AG08395 (cell line): Measurements from ENCODE around the gene CARS2.
"Not testable (repeated sequence)": the region's sequence is repeated elsewhere in the genome, so short reads cannot be mapped to it uniquely, and the experiment has no call there.

Experiments used
- DNase-seq: peaks from one replicate; pipeline ENCODE4 v3.0.0; 2012; ENCODE audit warnings: mixed read lengths, low spot score

The CARS2 gene

GRCh38 chr13:110682746-110683145 lies 23.2 kb downstream of the CARS2 start:
- no peak for DNase-seq

- no peak for DNase-seq
These were observed 23.9 kb downstream of the CARS2 start for GRCh38 chr13:110681868-110682550.

- DNase-seq = peak; percentile 19
These were observed 25.1 kb downstream of the CARS2 start for GRCh38 chr13:110680852-110681251.

- DNase-seq = no peak
These were observed 28.0 kb downstream of the CARS2 start for GRCh38 chr13:110677731-110678545.

- DNase-seq = no peak
These were observed 29.0 kb downstream of the CARS2 start for GRCh38 chr13:110676595-110677587.

DNA sequence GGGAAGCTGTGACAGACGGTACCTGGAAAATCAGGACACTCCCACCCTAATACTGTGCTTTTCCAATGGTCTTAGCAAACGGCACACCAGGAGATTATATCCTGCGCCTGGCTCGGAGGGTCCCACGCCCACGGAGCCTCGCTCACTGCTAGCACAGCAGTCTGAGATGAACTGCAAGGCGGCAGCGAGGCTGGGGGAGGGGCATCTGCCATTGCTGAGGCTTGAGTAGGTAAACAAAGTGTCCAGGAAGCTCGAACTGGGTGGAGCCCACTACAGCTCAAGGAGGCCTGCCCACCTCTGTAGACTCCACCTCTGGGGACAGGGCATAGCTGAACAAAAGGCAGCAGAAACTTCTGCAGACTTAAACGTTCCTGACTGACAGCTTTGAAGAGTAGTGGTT lies 36.1 kb downstream of the CARS2 start:
- DNase-seq = not testable (repeated sequence)

- DNase-seq = no peak
These were observed 36.9 kb downstream of the CARS2 start for GRCh38 chr13:110669036-110669435.

- no peak for DNase-seq
These were observed 39.7 kb downstream of the CARS2 start for GRCh38 chr13:110666255-110666533.

- no peak for DNase-seq
These were observed 40.2 kb downstream of the CARS2 start for GRCh38 chr13:110665491-110666254.

DNA sequence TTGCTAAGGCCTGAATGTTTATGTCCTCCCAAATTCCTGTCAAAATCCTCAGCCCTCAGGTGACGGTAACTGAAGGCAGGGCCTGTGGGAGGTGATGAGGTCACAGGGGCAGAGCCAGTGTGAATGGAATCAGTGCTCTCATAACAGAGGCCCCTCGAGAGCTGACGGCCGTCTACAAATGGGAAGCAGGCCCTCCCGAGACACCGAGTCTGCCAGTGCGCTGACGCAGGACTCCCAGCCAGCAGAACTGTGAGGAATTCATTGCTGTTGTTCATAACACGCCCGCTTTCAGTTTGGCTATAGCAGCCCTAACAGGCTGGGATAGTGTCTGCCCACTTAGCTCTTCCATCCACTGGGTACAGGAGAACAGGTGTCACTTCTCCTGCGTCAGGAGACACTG lies 41.2 kb downstream of the CARS2 start:
- no peak for DNase-seq

DNA sequence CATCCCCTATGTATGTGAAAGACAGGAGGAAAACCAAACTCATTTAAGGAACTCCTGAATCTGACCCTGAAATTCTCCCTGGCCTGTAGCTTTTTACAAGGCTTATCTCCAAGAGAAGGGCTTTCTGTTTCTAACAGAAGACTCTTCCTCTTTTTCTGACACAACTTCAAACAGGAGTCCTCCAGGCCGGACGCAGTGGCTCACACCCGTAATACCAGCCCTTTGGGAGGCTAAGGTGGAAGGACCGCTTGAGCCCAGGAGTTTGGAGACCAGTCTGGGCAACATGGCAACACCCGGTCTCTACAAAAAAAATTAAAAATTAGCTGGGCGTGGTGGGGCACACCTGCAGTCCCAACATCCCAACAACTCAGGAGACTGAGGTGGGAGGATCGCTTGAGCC lies 41.9 kb downstream of the CARS2 start:
- no peak for DNase-seq

- no peak for DNase-seq
These were observed 42.4 kb downstream of the CARS2 start for GRCh38 chr13:110663491-110663890.

DNA sequence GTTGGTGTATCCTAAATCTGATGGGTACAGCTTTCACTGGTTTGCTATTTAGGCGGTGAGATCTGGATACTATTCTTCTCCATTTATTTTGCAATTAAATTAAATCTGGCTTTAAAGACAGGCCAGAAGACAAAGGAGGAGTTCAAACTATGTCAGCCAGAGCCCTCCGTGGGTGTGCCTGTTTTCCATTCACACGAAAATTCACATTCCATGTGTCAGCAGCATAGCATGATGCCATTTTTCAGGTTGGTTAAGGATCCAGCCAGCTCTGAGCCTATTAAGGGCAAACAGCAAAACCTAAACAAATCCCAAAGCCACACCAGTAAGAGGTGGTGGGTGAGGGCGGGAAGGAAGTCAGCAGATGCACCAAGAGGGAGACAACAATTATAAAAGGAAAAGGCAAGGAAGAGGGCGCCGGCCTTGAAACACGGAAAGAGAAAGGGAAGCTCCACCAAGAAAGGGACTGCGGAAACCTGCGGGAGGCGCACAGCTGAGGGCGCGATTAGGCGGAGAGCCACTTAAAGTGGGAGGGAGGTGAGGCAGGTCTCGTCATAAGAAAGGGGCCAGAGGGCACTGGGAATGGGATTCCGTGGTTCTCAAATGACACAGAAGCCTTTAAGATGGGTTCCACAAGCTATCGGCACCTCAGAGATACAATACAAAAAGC lies 43.0 kb downstream of the CARS2 start:
- DNase-seq = no peak

- no peak for DNase-seq
These were observed 43.8 kb downstream of the CARS2 start for GRCh38 chr13:110662091-110662490.

DNA sequence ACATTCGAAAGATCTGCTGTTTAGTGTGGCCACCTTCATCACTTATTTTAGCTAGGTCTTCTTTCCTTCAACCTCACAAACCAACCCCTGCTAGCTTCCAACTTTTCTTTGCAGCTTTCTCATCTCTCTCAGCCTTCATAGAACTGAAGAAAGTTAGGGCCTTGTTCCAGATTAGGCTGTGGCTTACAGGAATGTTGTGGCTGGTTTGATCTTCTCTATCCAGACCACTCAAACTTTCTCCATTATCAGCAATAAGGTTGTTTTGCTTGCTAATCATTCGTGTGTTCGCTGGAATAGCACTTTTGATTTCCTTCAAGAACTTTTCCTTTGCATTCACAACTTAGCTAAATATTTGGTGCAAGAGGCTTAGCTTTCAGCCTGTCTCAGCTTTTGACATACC lies 44.7 kb downstream of the CARS2 start:
- no peak for DNase-seq

DNA sequence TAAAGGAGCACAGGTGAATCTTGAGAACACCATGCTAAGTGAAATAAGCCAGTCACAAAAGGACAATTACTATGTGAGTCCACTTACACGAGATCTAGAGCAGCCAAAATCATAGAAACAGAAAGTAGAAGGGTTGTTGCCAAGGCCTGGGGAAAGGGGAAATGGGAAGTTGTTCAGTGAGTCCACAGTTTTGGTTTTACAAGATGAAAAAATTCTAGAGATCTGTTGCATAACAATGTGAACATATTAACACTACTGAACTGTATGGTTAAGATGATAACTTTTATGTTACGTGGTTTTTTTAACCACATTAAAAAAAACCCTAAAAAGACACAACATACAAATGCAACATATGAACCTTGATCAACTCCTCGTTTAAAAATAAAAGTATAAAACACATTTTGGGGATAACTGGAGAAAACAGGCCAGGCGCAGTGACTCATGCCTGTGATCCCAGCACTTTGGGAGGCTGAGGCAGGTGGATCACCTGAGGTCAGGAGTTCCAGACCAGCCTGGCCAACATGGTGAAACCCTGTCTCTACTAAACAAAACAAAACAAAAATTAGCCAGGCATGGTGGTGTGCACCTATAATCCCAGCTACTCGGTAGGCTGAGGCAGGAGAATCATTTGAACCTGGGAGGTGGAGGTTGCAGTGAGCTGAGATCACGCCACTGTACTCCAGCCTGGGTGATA lies 47.6 kb downstream of the CARS2 start:
- not testable (repeated sequence) for DNase-seq

DNA sequence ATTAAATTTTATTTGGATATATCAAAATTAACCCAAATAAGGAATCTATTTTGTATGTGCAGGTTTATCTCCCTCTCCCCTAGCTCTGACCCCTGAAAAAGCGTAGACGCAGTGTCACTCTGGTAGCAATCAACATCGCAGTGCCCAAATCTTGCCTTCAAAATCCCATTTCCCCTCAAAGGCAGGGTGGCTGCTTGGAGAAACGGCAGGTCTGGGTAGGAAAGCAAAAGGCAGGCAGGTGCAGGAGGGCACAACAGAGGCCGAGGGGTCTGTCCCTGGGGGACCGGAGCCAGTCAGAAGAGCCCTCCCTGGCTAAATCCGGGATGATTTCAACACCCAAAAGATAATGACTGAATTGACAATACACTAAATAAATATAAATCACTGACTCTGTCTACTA lies 48.7 kb downstream of the CARS2 start:
- no peak for DNase-seq

DNA sequence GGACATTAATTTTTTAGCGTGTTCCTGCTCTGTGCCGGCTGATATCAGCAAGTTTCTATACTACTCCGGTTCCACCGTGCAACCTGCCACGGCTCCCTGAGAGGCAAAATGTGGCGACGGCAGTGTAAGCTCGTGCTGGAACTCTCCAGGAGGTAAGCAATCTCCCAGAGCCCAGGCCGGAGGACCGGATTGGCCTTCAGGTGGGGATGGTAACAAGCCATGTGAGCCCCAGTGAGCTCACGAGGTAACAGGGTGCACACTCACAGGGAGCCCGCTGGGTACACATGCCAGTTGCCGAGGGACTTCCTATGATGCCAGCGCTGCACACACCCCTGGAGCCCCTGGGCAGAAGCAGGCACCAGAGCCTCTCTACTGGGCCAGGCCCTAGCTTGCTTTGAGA lies 52.1 kb downstream of the CARS2 start:
- DNase-seq = no peak

DNA sequence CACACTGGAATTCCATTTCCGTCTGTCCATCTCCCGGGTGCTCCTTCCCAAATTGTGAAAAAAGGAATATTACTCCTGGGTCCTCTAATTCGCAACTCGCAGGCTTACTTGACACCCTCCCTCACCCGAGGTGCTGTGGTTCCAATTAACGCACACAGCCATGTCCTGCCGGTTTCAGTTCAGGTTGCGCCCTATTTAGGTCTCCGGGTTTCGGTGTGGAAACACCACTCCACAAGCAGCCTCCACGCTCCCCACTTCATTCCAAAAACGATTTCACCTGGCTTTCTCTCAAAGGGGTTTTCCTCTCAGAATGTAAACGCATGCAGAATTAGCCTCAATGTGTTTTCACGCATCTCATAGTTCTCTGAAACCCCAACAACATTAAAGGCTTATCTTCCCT lies 52.6 kb downstream of the CARS2 start:
- DNase-seq = no peak

- DNase-seq = no peak
These were observed 53.2 kb downstream of the CARS2 start for GRCh38 chr13:110652764-110653163.
